ENCODE measurements around the gene CD200. TPM values are rescaled to one million over a fixed set of nuclear protein-coding genes. Genes with fewer than 3 reads are reported as not detected.
A peak's percentile ranks its signal among the peaks of the same experiment; 100 is the strongest.

The CD200 gene, protein sequence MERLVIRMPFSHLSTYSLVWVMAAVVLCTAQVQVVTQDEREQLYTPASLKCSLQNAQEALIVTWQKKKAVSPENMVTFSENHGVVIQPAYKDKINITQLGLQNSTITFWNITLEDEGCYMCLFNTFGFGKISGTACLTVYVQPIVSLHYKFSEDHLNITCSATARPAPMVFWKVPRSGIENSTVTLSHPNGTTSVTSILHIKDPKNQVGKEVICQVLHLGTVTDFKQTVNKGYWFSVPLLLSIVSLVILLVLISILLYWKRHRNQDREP
- 10 to 100 TPM; 44.0 to 60.2 (median 56.4) TPM for polyA plus RNA-seq (ENCODE audit: insufficient read depth in 1 of 5, insufficient read length in 5 of 5, low replicate concordance in 1 of 5)
- long read RNA-seq, donor 1, transcript CD200-201 (6 exons, 2,129 nt) = minor isoform, 5 of 28 reads
- long read RNA-seq, donor 1, transcript CD200-202 (5 exons, 1,997 nt) = major isoform, 13 of 28 reads
- long read RNA-seq, donor 1, partial matches to known transcripts = 5 of 28 reads
- long read RNA-seq, donor 1, other reads (novel, unspliced or antisense) = 0 of 28 reads
- long read RNA-seq, donor 2, transcript CD200-201 (6 exons, 2,129 nt) = major isoform, 8 of 31 reads
- long read RNA-seq, donor 2, transcript CD200-202 (5 exons, 1,997 nt) = minor isoform, 5 of 31 reads
- long read RNA-seq, donor 2, partial matches to known transcripts = 14 of 31 reads
- long read RNA-seq, donor 2, other reads (novel, unspliced or antisense) = 0 of 31 reads
- long read RNA-seq, donor 3, transcript CD200-201 (6 exons, 2,129 nt) = major isoform, 9 of 13 reads
- long read RNA-seq, donor 3, partial matches to known transcripts = 0 of 13 reads
- long read RNA-seq, donor 3, other reads (novel, unspliced or antisense) = 0 of 13 reads
- long read RNA-seq, donor 4, transcript CD200-201 (6 exons, 2,129 nt) = major isoform, 6 of 11 reads
- long read RNA-seq, donor 4, transcript CD200-202 (5 exons, 1,997 nt) = minor isoform, 5 of 11 reads
- long read RNA-seq, donor 4, partial matches to known transcripts = 0 of 11 reads
- long read RNA-seq, donor 4, other reads (novel, unspliced or antisense) = 0 of 11 reads
- long read RNA-seq, donor 5, transcript CD200-202 (5 exons, 1,997 nt) = minor isoform, 6 of 25 reads
- long read RNA-seq, donor 5, transcript CD200-201 (6 exons, 2,129 nt) = major isoform, 7 of 25 reads
- long read RNA-seq, donor 5, partial matches to known transcripts = 7 of 25 reads
- long read RNA-seq, donor 5, other reads (novel, unspliced or antisense) = 0 of 25 reads
- long read RNA-seq, donor 6, transcript CD200-204 (5 exons, 2,017 nt) = minor isoform, 5 of 23 reads
- long read RNA-seq, donor 6, transcript CD200-202 (5 exons, 1,997 nt) = minor isoform, 5 of 23 reads
- long read RNA-seq, donor 6, transcript CD200-201 (6 exons, 2,129 nt) = major isoform, 12 of 23 reads
- long read RNA-seq, donor 6, partial matches to known transcripts = 0 of 23 reads
- long read RNA-seq, donor 6, other reads (novel, unspliced or antisense) = 0 of 23 reads
- long read RNA-seq, donor 7, transcript CD200-202 (5 exons, 1,997 nt) = major isoform, 5 of 27 reads
- long read RNA-seq, donor 7, partial matches to known transcripts = 18 of 27 reads
- long read RNA-seq, donor 7, other reads (novel, unspliced or antisense) = 0 of 27 reads
- long read RNA-seq, donor 8, partial matches to known transcripts = 0 of 5 reads
- long read RNA-seq, donor 8, other reads (novel, unspliced or antisense) = 0 of 5 reads

DNA sequence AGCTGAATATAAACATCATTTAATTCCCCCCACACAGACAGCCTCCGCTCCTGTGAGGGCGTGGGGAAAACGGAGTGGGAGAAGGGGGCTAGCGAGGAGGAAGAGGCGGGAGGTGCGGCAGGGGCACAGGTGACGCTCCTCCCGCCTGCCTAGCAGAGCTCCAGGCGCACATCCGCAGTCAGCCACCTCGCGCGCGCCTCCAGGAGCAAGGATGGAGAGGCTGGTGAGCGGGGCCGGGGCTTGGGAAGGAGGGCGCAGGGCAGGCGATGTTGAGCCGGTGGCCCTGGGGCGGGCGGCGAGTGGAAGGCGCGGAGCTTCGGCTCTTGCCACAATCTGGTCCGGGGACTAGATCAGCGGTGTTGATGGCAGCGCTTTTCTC, at the start of gene CD200:
CD200 (plus strand) TSS at position 155 of the 379 bp plus-strand sequence; CDS start at position 212, 57 bp downstream.
- peak; percentile 63 to 69 for DNase-seq

- DNase-seq = no peak
Measured at GRCh38 chr3:112289011-112289410, 43.9 kb upstream of the CD200 start.

GRCh38 chr3:112293368-112294321, 39.3 kb upstream of the CD200 start, which contains the start of gene SLC9C1:
Gene SLC9C1 (minus strand): TSS chr3:112294216. CDS start chr3:112286791, 7,425 bp downstream.
- peak; percentile 68 to 81 for DNase-seq

GRCh38 chr3:112297714-112298113, 35.2 kb upstream of the CD200 start:
- DNase-seq = no peak

DNA sequence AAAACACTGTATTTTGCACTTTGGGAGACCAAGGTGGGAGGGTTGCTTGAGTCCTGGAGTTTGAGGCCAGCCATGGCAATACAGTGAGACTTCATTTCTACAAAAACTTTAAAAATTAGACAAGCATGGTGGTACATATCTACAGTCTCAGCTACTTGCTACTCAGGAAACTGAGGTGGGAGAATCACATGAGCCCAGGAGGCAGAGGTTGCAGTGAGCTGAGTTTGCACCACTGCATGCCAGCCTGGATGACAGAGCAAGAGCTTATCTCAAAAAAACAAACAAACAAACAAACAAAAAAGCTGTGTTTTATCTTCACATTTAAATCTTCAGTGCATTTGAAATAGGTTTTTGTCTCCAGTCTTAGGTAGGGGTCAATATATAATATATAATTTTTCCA, 34.2 kb upstream of the CD200 start:
- no peak for DNase-seq

DNA sequence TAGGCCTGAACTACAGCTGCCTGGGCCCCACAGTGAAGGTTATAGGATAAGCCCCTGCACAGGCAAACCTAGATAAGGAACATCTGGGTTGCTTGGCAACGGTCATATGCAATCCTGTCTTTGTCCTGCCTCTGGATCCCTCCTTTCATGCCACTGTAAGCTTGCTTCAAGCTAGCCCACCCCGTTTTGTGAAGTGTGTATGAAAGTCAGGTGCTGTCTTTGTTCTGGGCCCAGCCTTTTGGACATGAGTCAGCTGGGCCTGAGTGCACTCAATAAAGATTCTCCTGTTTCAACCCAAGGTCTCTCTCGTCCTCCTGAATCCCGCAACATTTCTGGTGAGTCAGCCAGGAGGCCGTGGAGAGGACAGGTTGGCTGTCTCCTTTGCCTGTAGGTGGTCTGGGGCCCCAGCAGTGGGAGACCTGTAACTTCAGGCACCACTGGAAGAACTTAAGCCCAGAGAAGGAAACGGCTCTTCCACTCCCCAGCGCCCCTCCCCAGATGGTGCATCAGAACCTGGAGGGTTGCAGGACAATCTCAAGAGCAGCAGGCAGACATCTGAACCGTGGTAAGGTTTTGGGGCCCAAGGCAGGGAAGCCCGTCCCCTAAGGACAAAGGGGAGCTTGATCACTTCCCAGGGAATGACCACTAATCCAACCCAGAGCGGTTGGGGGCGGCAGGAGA, 30.7 kb upstream of the CD200 start:
- no peak for DNase-seq

DNA sequence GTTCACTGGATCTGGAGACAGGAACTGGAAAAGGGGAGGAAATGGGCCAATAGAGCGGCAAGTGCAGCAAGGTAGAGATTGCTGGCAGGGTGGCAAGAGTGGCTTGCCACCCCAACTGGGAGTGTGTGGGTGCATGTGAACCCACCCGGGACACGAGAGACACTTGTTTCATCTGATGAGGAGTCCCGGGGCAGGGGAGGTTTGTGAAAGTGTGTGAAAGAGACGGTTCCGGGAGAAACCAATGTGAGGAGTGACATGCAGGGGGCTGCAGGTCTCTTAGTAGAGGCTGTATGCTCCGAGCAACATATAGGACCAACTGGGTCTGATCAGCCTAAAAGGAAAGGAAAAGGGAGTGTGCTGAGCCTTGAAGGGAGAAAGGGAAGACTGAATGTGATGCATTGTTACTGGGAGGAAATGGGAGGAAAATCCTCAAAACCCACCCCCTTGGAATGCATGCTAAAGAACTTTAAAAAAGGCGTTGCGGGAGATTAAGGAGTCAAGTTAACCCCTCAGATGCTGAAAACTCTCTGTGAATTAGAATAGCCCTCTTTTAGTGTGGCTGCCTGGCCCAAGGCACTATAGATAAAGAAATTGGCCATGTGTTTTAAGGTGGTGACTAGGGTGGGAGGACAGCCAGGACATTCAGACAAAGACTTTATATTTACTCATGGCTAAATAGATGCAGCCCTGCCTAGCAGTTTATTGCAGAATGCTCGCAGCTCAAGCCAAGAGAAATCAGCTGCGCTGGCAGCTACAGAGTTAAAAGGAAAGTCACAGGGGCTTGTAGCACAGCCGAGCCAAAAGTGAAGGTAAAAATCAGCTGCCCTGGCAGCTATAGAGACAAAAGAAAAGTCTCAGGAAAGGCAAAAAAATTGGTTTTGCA, 29.8 kb upstream of the CD200 start:
- no peak for DNase-seq

- no peak for DNase-seq
Measured at GRCh38 chr3:112303764-112304325, 29.1 kb upstream of the CD200 start.

GRCh38 chr3:112304611-112305010, 28.3 kb upstream of the CD200 start:
- no peak for DNase-seq

DNA sequence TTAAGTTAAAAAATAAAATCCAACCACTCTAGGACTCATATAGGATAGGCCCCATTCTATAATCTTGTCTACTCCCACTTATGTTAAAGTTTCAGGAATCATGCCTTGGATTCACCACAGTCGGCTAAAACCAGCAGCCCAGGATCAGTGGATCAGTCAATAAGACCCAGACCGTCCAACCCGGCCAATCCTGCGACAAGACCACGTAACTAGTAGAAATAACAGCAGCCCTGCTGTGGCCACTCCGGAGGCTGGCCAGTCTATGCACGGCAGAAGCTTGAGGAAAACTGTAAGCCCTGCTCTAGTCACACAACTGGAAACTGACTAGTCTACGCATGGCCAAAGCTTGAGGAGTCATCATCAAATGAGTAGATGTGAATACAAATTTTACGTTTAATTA, 26.1 kb upstream of the CD200 start:
- no peak for DNase-seq

- no peak for DNase-seq
Measured at GRCh38 chr3:112307557-112307956, 25.4 kb upstream of the CD200 start.

DNA sequence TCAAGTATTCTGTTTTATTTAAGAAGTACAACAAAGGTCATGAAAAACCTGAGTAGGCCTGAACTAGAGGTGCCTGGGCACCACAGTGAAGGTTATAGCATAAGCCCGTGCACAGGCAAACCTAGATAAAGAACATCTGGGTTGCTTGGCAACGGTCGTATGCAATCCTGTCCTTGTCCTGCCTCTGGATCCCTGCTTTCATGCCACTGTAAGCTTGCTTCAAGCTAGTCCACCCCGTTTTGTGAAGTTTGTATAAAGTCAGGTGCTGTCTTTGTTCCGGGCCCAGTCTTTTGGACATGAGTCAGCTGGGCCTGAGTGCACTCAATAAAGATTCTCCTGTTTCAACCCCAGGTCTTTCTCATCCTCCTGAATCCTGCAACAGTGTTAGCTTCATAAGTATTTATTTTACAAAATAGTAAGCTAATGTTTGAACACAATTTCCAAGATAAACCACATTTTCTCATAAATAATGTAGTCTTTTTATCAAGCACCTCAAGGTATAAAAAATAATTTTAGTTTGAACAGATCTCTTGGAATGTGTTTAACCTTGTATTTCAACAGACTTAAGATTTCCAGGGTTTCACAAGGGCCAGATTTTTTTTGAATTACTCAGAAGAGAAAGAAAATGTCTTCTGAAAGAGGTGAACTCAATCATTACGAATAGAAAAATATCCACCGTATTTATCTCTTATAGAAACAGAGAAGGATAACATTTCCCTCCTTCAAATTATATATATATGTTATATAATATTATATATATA, 24.6 kb upstream of the CD200 start:
- no peak for DNase-seq

- no peak for DNase-seq
Measured at GRCh38 chr3:112314649-112315048, 18.3 kb upstream of the CD200 start.

DNA sequence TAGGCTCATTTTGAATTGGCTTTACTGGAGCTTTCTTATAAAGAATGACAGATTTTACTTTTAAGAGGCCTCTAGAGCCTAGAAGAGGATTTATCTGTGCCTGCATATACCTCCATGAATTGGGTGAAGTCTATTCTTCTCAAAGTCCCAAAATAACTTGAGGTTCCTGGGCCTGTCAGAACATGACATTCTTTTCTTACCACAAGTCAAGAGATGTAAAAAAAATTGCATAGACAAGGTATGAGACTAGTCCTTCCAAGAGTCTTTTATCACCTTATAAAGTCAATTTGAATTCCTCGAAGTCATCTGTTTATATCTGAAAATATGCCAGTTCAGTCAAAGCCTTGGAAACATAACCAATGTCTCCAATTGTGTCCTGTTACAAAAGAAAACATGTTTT, 17.2 kb upstream of the CD200 start:
- no peak for DNase-seq

DNA sequence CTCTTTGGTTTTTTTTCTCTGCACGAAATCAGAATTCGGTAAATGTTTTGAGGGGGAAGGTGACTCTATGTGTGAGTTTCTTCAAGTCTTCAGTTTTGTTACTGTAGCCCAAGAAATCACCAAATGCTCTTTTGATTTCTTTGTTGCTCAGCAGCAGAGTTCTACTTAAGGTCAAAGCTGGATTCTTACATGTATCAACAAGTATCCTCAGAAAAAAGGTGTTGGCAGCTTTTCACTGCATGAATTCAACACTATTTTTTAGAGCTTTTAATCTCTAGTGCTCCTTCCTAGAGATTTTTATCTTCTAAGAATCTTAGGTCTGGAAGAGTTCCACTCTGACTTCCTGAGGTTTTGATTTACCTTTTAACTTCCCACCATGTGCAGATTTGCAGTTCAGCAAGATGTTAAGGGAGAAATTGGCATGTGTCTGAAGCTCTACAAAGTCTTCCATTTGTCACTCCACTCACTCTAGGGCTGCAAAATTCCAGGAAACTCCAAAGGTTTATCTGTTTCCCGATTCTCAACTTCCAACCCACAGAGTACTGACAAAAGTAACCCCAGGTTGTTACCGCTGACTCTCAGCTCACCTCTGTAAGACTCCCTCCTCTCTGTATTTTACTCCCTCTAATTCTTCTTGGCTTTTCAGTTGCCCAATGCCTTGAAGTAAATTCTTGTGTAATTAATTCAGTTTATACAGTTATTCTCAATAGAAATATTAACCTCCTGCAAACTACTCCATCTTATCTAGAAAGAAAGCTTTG, 13.3 kb upstream of the CD200 start:
- DNase-seq = no peak

DNA sequence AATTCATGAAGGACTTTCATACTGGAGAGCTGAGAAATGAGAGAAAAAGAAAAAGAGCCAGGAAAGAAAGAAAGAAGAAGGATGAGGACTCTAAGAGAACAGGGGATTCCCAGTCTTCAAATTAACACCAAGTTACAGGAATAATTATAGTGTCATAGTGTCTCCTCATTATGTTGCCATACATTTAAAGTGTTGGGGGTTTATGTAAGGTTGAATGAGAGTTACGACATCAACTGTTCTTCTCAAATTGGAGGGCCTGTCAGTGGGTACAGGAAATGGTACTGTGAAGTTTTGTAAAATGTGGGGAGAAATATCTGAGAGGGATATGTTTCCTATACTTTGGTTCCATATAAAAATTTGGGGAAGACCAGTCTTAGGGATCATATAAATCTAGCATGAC, 12.3 kb upstream of the CD200 start:
- no peak for DNase-seq

Measured in right lung (tissue), 10 donors.